ENCODE data around the gene CNN3. TPM values are rescaled to one million over a fixed set of nuclear protein-coding genes. Genes with fewer than 3 reads are reported as not detected.

The CNN3 gene
- total RNA-seq, 3 donors from 2014 or later, result 146 to 330 (median 195) TPM

GRCh38 chr1:94970783-94971182 lies 43.9 kb upstream of the CNN3 start:
- H3K4me1 ChIP-seq, result peaks cover 0 to 5% of the 10 kb centered on the region in 2 donors
- intact Hi-C loops (cut with DNase I; ENCODE audit: low total_unique reads), result no loop called here
- TF ChIP-seq POLR2A (IDR thresholded peaks at IDR 0.05), result no peak
- TF ChIP-seq CTCF (IDR thresholded peaks at IDR 0.05), result no peak
- no peak for TF ChIP-seq POLR2AphosphoS5 (IDR thresholded peaks at IDR 0.05)
- no peak for DNase-seq (ENCODE audit: low spot score in 2 of 2)
- peak overlapping the region; percentile 72 to 73 for H3K27ac ChIP-seq
- no peak overlapping the region for H3K4me3 ChIP-seq
- H3K27me3 ChIP-seq, result no peaks in the 10 kb centered on the region
- no peaks in the 10 kb centered on the region for H3K9me3 ChIP-seq
- no peaks in the 10 kb centered on the region for H3K36me3 ChIP-seq

GRCh38 chr1:94969137-94969536 lies 42.2 kb upstream of the CNN3 start:
- H3K4me1 ChIP-seq, result peaks cover 0 to 5% of the 10 kb centered on the region in 2 donors
- no peak overlapping the region for H3K27ac ChIP-seq
- H3K36me3 ChIP-seq, result no peaks in the 10 kb centered on the region
- no peak overlapping the region for H3K4me3 ChIP-seq
- H3K9me3 ChIP-seq, result no peaks in the 10 kb centered on the region
- TF ChIP-seq POLR2AphosphoS5 (IDR thresholded peaks at IDR 0.05), result no peak
- no peak for TF ChIP-seq CTCF (IDR thresholded peaks at IDR 0.05)
- TF ChIP-seq POLR2A (IDR thresholded peaks at IDR 0.05), result no peak
- intact Hi-C loops (cut with DNase I; ENCODE audit: low total_unique reads), result no loop called here
- DNase-seq (ENCODE audit: low spot score in 2 of 2), result no peak
- no peaks in the 10 kb centered on the region for H3K27me3 ChIP-seq

DNA sequence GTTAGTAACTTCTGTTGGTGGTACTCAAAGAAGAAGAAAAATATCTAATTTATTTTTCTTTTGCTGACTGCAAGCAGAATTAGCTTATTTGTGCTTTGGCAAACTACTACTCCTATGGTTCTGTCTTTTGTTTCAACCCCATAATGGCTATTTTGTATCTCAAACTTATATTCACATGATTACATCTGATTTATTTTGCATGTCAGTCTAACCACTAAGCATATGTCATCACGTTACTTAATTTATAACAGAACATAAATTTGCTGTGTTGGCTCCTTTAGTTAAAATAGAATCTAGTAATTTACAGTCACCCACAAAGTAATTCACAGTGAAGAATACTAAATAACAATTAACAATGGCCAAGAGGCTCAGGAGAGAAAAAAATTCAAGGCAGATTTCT lies 39.1 kb upstream of the CNN3 start:
- H3K4me1 ChIP-seq, result no peaks in the 10 kb centered on the region
- H3K27me3 ChIP-seq, result no peaks in the 10 kb centered on the region
- TF ChIP-seq POLR2AphosphoS5 (IDR thresholded peaks at IDR 0.05) (no peak), CTCF (IDR thresholded peaks at IDR 0.05) (no peak), POLR2A (IDR thresholded peaks at IDR 0.05) (no peak)
- no peak overlapping the region for H3K27ac ChIP-seq
- H3K36me3 ChIP-seq, result no peaks in the 10 kb centered on the region
- H3K4me3 ChIP-seq, result no peak overlapping the region
- H3K9me3 ChIP-seq, result no peaks in the 10 kb centered on the region
- intact Hi-C loops (cut with DNase I; ENCODE audit: low total_unique reads), result no loop called here
- no peak for DNase-seq (ENCODE audit: low spot score in 2 of 2)

- Histone ChIP-seq H3K4me1 (no peaks in the 10 kb centered on the region), H3K27me3 (no peaks in the 10 kb centered on the region), H3K4me3 (no peak overlapping the region), H3K27ac (no peak overlapping the region), H3K9me3 (no peaks in the 10 kb centered on the region), H3K36me3 (no peaks in the 10 kb centered on the region)
- DNase-seq (ENCODE audit: low spot score in 2 of 2), result no peak
- intact Hi-C loops (cut with DNase I; ENCODE audit: low total_unique reads), result no loop called here
- TF ChIP-seq POLR2AphosphoS5 (IDR thresholded peaks at IDR 0.05) (no peak), CTCF (IDR thresholded peaks at IDR 0.05) (no peak), POLR2A (IDR thresholded peaks at IDR 0.05) (no peak)
These were observed 37.0 kb upstream of the CNN3 start for GRCh38 chr1:94963864-94964263.

DNA sequence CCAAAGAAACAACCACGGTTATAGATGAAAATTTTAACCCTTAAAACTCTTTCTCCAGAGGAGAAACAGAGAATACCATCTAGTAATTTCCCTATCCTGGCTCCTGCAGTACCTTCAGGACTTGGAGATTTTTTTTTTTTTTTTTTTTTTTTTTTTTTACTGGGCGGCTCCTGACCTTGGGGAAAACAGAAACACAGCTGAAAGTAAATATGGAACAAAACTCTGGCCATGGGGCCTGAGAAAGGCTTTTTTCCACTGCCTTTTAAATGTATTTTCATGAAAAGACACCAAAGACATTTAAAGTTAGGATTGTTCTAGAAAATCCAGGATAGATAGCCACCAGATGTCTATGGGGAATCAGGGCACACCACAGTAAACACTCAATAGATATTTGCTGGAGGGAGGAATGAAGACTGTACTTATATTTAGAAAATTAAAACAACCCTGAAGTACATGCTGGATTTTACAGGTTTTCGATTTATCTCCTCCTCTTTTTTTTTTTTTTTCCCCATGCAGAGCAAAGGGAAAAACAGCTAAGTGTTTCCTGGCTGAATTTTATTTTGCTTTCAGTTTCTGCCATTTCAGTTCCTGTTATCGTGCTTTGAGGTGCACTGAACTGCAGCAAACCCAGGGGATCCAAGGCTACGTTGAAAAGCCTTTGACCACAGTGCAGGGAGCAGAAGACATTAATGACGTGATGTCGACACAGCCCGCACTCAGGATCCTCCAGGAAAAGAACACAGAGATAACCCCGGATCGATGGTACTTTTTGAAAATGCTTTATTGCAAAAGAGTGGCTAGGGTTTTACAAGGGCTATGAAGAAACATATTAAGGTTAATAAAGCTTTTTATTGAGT lies 35.7 kb upstream of the CNN3 start:
- peak in 1 of 3 donors; percentile 25 for TF ChIP-seq POLR2AphosphoS5 (IDR thresholded peaks at IDR 0.05)
- no peak for TF ChIP-seq POLR2A (IDR thresholded peaks at IDR 0.05)
- TF ChIP-seq CTCF (IDR thresholded peaks at IDR 0.05), result no peak
- no peaks in the 10 kb centered on the region for H3K36me3 ChIP-seq
- no peaks in the 10 kb centered on the region for H3K9me3 ChIP-seq
- H3K27me3 ChIP-seq, result no peaks in the 10 kb centered on the region
- H3K4me1 ChIP-seq, result no peaks in the 10 kb centered on the region
- peak overlapping the region; percentile 34 to 58 (median 34) for H3K4me3 ChIP-seq
- peak overlapping the region; percentile 73 to 74 for H3K27ac ChIP-seq
- DNase-seq (ENCODE audit: low spot score in 2 of 2), result no peak
- intact Hi-C loops (cut with DNase I; ENCODE audit: low total_unique reads), result no loop called here

Measured in breast epithelium (tissue), 4 donors.